ENCODE data around the gene FOXN1.
"Not testable (repeated sequence)": the region's sequence is repeated elsewhere in the genome, so short reads cannot be mapped to it uniquely, and the experiment has no call there.

Gene FOXN1

DNA sequence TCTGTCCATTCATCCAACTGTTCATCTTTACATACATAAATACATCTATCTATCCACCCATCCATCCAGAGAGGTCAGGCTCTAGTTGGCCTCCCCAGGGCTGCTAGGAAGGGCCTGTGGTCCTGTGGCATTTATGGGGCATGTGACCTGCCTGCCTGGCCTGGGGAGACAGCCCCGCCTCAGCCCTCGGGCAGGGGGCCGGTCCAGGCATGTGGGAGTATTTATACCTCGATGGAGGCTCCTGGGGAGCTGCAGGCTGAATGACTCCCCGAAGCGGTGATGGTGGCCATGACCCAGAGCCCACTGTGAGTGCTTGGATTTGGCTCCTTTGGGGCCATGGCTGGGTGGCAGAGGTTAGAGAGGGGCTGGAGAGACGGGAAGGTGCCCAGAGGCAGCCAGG lies 7.3 kb downstream of the FOXN1 start:
- ATAC-seq (replicated peaks; ENCODE audit: extremely low read depth, poor library complexity, severe bottlenecking), result no peak

DNA sequence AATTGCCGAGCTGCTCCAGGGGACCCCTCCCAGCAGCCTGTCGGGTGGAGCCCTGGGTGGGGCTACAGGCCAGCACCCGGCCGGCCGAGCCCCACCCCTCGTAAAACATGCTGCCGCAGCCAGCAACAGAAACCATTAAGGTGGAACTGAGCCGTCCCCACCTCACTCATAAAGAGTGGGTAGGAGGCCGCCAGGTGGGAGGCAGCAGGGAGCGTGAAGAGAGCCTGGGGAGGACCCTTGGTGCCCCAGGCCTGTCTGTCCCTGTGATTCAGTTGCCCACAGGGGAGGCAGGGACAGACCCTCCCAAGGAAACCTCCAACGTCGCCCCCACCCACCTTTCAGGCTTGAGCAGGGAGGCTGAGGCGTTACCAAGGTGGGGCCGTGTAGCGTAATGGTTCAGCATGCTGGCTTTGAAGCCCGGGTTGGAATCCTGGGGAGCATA lies 8.4 kb downstream of the FOXN1 start:
- H3K36me3 Mint-ChIP-seq (ENCODE audit: insufficient read depth), result no peaks in the 10 kb centered on the region
- no peaks in the 10 kb centered on the region for H3K4me1 Mint-ChIP-seq
- no peak overlapping the region for H3K27ac Mint-ChIP-seq (ENCODE audit: low read depth)
- peaks cover 36% of the 10 kb centered on the region for H3K27me3 Mint-ChIP-seq
- H3K9me3 Mint-ChIP-seq, result no peaks in the 10 kb centered on the region
- ATAC-seq (replicated peaks; ENCODE audit: extremely low read depth, poor library complexity, severe bottlenecking), result no peak
- no peak for DNase-seq (ENCODE audit: low spot score in 2 of 2)
- H3K4me3 Mint-ChIP-seq, result no peak overlapping the region

More for the DNA sequence above, 7.3 kb downstream of the FOXN1 start:
- no peaks in the 10 kb centered on the region for H3K4me1 Mint-ChIP-seq
- peaks cover 47% of the 10 kb centered on the region for H3K27me3 Mint-ChIP-seq
- H3K4me3 Mint-ChIP-seq, result no peak overlapping the region
- DNase-seq (ENCODE audit: low spot score in 2 of 2), result no peak
- H3K36me3 Mint-ChIP-seq (ENCODE audit: insufficient read depth), result no peaks in the 10 kb centered on the region
- no peaks in the 10 kb centered on the region for H3K9me3 Mint-ChIP-seq
- no peak overlapping the region for H3K27ac Mint-ChIP-seq (ENCODE audit: low read depth)

DNA sequence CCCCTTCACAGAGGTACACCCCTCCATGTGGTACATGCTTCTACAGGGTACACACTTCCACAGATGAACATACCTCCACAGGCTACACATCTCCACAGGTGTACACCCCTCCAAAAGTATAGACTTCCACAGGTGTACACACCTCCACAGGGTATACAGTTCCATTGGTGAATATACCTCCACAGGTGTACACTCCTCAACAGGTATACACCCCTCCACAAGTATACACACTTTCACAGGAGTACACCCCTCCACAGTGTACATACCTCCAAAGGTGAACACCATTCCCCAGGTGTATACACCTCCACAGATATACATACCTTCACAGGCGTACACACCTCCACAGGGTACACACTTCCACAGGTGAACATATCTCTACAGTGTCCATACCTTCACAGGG lies 9.4 kb downstream of the FOXN1 start:
- H3K4me3 Mint-ChIP-seq, result no peak overlapping the region
- no peak for ATAC-seq (replicated peaks; ENCODE audit: extremely low read depth, poor library complexity, severe bottlenecking)
- H3K4me1 Mint-ChIP-seq, result no peaks in the 10 kb centered on the region
- H3K36me3 Mint-ChIP-seq (ENCODE audit: insufficient read depth), result no peaks in the 10 kb centered on the region
- H3K9me3 Mint-ChIP-seq, result no peaks in the 10 kb centered on the region
- H3K27ac Mint-ChIP-seq (ENCODE audit: low read depth), result no peak overlapping the region
- peaks cover 26% of the 10 kb centered on the region for H3K27me3 Mint-ChIP-seq
- no peak for DNase-seq (ENCODE audit: low spot score in 2 of 2)

DNA sequence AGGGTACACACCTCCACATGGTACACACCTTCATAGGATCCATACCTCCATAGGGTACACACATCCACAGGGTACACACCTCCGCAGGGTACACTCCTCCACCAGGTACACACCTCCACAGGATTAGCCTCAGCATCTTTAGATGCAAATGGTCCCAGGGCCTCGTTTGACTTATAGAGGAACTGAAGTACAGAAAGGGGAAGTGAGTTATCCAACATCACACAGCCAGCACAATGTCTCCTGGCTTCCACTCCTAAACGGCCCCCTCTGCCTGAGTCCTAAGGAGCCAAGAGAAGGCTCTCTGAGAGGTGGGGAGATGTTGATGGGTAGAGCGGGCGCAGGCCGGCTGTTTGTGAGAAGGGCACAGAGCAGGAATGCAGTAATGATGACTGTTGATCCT lies 12.0 kb downstream of the FOXN1 start:
- H3K36me3 Mint-ChIP-seq (ENCODE audit: insufficient read depth), result no peaks in the 10 kb centered on the region
- no peak overlapping the region for H3K27ac Mint-ChIP-seq (ENCODE audit: low read depth)
- H3K9me3 Mint-ChIP-seq, result no peaks in the 10 kb centered on the region
- H3K4me3 Mint-ChIP-seq, result no peak overlapping the region
- DNase-seq (ENCODE audit: low spot score in 2 of 2) (no peak), ATAC-seq (replicated peaks; ENCODE audit: extremely low read depth, poor library complexity, severe bottlenecking) (no peak)
- peaks cover 10% of the 10 kb centered on the region for H3K27me3 Mint-ChIP-seq
- no peaks in the 10 kb centered on the region for H3K4me1 Mint-ChIP-seq

DNA sequence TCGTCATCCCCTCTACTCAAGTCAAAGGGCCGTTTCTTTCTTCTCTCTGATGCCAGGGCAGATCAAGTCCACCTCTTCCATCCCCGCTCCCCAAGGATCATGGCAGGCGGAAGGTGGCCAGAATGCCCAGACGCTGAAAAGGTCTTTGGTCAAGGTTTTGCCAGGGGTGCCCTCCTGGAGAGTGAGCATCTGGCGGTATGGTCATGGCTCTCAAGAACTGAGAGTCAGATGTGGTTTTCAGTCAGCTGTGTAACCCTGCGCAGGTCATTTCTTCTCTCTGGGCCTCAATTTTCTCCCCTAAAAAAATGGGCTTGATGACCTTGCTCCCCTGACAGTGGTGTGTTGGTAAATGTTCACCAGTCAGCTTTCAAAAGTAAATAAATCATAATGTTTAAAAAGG lies 12.4 kb downstream of the FOXN1 start:
- H3K4me1 Mint-ChIP-seq, result no peaks in the 10 kb centered on the region
- no peak overlapping the region for H3K4me3 Mint-ChIP-seq
- no peaks in the 10 kb centered on the region for H3K9me3 Mint-ChIP-seq
- no peak for DNase-seq (ENCODE audit: low spot score in 2 of 2)
- H3K27me3 Mint-ChIP-seq, result peaks cover 6% of the 10 kb centered on the region
- H3K27ac Mint-ChIP-seq (ENCODE audit: low read depth), result no peak overlapping the region
- ATAC-seq (replicated peaks; ENCODE audit: extremely low read depth, poor library complexity, severe bottlenecking), result no peak
- no peaks in the 10 kb centered on the region for H3K36me3 Mint-ChIP-seq (ENCODE audit: insufficient read depth)

DNA sequence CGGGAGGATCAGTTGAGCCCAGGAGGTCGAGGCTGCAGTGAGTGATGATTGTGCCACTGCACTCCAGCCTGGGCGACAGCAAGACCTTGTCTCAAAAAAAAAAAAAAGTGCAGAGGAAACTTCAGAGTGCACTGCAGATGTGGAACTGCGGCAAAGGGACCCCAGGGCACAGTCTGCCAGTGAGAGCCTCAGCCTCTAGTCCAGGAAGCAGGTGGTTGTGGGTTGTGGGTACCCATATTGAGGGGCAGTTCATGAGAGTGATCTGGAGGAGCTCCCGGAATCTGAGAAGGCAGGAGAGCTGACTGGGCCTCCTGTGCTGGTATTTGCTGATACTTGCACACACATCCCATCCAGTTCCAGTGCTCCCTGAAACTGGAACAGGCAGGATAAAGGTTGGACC lies 13.1 kb downstream of the FOXN1 start:
- H3K4me1 Mint-ChIP-seq, result no peaks in the 10 kb centered on the region
- ATAC-seq (replicated peaks; ENCODE audit: extremely low read depth, poor library complexity, severe bottlenecking) (no peak), DNase-seq (ENCODE audit: low spot score in 2 of 2) (no peak)
- no peaks in the 10 kb centered on the region for H3K27me3 Mint-ChIP-seq
- H3K4me3 Mint-ChIP-seq, result no peak overlapping the region
- H3K36me3 Mint-ChIP-seq (ENCODE audit: insufficient read depth), result no peaks in the 10 kb centered on the region
- no peaks in the 10 kb centered on the region for H3K9me3 Mint-ChIP-seq
- H3K27ac Mint-ChIP-seq (ENCODE audit: low read depth), result no peak overlapping the region

DNA sequence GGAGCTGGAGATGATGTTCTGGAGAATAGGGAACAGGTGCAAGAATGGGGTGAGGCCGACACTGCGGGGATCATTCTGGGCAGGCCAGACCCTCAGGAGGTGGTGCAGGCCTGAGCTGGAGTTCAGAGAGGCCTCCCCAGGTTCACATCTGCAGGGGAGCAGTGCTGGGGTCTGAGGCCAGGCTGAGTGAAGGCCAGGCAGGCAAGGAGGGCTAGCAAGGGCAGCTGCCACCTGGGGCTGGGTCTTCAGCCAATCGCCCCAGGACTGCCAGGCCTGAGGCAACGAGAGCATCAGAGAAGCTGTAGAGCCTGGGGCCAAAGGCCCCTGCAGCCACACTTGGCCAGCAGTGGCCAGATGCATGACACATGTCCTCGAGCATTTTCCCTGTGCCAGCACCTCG lies 14.5 kb downstream of the FOXN1 start:
- Mint-ChIP-seq H3K36me3 (ENCODE audit: insufficient read depth) (no peaks in the 10 kb centered on the region), H3K27ac (ENCODE audit: low read depth) (no peak overlapping the region), H3K4me1 (no peaks in the 10 kb centered on the region), H3K27me3 (no peaks in the 10 kb centered on the region), H3K9me3 (no peaks in the 10 kb centered on the region), H3K4me3 (no peak overlapping the region)
- no peak for ATAC-seq (replicated peaks; ENCODE audit: extremely low read depth, poor library complexity, severe bottlenecking)
- DNase-seq (ENCODE audit: low spot score in 2 of 2), result no peak

DNA sequence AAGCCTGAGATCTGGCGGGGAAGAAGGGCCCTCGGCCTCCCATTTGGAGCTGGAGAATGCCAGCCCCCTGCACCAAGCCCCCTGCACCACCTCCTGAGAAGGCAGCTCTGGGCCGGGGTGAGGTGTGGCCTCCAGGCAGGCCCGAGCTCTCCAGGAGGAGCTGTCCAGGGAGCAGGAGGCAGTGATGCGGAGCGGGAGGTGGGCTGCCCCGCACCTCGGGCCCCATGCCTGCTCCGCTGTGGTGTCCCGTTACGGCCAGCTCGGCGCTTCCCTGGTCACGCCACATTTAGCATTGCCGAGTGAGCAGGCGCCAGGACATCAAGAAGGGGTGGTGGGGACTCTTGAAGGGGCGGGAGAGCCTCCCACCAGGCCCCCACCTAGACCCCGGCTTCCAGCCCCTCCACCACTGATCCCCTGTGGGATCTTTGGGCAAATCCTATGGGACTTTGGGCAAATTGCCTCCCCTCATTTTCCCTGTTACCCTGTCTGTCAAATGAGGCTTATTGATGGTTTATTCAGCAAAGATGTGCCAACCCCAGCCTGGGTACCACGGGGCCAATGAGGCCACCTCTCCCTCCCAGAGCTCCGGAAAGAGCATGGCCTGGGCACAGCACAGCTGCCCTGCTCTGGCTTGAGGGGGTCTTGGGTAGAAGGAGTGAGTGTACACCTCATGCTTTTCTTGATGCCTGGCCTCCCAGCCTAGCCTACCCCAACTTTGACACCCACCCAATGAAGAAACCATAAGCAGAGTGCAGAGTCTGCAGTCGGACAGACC lies 15.3 kb downstream of the FOXN1 start:
- Mint-ChIP-seq H3K9me3 (no peaks in the 10 kb centered on the region), H3K36me3 (ENCODE audit: insufficient read depth) (no peaks in the 10 kb centered on the region)

DNA sequence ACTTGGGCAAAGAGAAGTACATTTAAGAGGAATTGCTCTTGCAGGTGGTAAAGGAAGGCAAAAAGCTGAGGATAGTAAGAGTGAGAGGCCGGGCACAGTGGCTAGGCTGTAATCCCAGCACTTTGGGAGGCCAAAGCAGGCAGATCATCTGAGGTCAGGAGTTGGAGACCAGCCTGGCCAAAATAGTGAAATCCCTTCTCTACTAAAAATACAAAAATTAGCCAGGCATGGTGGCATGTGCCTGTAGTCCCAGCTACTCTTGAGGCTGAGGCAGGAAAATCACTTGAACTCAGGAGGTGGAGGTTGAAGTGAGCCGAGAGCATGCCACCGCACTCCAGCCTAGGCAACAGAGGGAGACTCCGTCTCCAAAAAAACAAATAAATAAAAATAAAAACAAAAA lies 16.1 kb downstream of the FOXN1 start:
- H3K9me3 Mint-ChIP-seq; H3K27ac Mint-ChIP-seq (ENCODE audit: low read depth); ATAC-seq (replicated peaks; ENCODE audit: extremely low read depth, poor library complexity, severe bottlenecking); DNase-seq (ENCODE audit: low spot score in 2 of 2); H3K36me3 Mint-ChIP-seq (ENCODE audit: insufficient read depth); H3K4me1 Mint-ChIP-seq; H3K4me3 Mint-ChIP-seq; H3K27me3 Mint-ChIP-seq: not testable (repeated sequence)

More for the DNA sequence above, 15.3 kb downstream of the FOXN1 start:
- Mint-ChIP-seq H3K27ac (ENCODE audit: low read depth) (no peak overlapping the region), H3K27me3 (no peaks in the 10 kb centered on the region), H3K4me1 (no peaks in the 10 kb centered on the region), H3K4me3 (no peak overlapping the region)
- DNase-seq (ENCODE audit: low spot score in 2 of 2), result no peak
- no peak for ATAC-seq (replicated peaks; ENCODE audit: extremely low read depth, poor library complexity, severe bottlenecking)

DNA sequence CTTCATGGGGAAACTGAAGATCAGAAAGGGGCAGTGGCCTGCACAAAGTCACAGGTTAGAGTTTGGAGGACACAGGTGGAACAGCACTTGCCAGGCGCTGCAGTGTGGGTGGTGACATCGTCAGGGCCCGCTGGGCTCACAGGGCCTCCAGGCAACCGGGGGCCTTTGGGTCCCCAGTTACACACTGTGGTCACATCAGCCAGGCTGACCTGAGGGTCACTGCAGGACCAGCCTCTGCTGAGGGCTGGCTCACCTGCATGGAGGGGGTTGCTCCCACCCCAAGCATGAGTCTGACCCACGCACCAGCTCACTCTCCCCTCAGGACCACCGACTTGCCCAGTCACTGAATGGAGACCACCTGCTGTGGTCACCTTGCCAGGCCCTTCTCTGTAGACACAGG lies 17.0 kb downstream of the FOXN1 start:
- ATAC-seq (replicated peaks; ENCODE audit: extremely low read depth, poor library complexity, severe bottlenecking) (no peak), DNase-seq (ENCODE audit: low spot score in 2 of 2) (no peak)
- Mint-ChIP-seq H3K4me1 (no peaks in the 10 kb centered on the region), H3K9me3 (no peaks in the 10 kb centered on the region), H3K27ac (ENCODE audit: low read depth) (no peak overlapping the region), H3K36me3 (ENCODE audit: insufficient read depth) (no peaks in the 10 kb centered on the region), H3K27me3 (no peaks in the 10 kb centered on the region), H3K4me3 (no peak overlapping the region)

DNA sequence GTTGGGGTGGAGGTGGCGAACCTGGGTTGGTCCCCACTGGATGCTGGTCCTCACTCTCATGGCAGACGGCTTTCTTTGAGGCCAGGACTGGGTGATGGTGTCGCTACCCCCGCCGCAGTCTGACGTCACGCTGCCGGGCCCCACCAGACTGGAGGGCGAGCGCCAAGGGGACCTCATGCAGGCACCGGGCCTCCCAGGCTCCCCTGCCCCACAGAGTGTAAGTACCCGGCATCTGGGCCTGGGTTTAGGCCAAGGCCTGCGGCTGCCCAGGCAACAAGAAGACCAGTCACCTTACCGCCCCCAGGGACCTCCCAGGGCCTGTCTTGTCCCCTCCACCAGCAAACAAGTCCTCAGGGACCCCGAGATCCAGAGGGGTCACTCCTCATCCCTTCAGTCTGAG lies 17.7 kb downstream of the FOXN1 start:
- DNase-seq (ENCODE audit: low spot score in 2 of 2) (no peak), ATAC-seq (replicated peaks; ENCODE audit: extremely low read depth, poor library complexity, severe bottlenecking) (no peak)
- Mint-ChIP-seq H3K27ac (ENCODE audit: low read depth) (no peak overlapping the region), H3K9me3 (no peaks in the 10 kb centered on the region), H3K27me3 (no peaks in the 10 kb centered on the region), H3K36me3 (ENCODE audit: insufficient read depth) (no peaks in the 10 kb centered on the region), H3K4me3 (no peak overlapping the region), H3K4me1 (no peaks in the 10 kb centered on the region)

DNA sequence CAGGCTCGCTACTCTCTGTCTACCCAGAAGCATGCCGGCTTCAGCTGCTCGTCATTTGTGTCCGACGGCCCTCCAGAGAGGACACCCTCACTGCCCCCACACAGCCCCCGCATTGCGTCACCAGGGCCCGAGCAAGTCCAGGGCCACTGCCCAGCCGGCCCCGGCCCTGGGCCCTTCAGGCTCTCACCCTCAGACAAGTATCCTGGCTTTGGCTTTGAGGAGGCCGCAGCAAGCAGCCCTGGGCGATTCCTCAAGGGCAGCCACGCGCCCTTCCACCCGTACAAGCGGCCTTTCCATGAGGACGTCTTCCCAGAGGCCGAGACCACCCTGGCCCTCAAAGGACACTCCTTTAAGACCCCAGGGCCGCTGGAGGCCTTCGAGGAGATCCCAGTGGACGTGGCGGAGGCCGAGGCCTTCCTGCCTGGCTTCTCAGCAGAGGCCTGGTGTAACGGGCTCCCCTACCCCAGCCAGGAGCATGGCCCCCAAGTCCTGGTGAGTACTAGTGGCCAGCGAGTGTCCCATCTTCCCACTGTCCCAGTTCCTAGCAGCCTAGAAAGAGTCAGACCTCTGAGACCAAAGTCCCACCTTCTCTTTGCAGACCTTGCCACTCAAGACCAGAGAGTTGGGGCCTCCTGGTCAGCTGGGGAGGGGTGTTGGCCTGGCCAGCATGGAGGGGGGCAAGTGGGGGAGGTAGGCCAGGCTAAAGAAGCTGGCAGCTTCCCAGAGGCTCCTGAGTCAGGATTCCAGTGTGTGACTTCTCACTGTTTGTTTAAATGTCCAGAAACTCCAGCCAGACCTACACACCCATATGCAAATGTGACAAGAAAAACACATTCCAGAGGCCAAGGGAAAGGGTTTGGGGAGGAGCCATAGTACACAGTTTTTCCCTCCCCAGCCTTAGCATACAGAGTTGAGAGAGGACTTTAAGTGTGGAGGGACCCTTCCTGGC lies 18.6 kb downstream of the FOXN1 start:
- Mint-ChIP-seq H3K4me3 (no peak overlapping the region), H3K36me3 (ENCODE audit: insufficient read depth) (no peaks in the 10 kb centered on the region), H3K9me3 (no peaks in the 10 kb centered on the region), H3K4me1 (no peaks in the 10 kb centered on the region), H3K27me3 (no peaks in the 10 kb centered on the region), H3K27ac (ENCODE audit: low read depth) (no peak overlapping the region)
- DNase-seq (ENCODE audit: low spot score in 2 of 2) (no peak), ATAC-seq (replicated peaks; ENCODE audit: extremely low read depth, poor library complexity, severe bottlenecking) (no peak)

DNA sequence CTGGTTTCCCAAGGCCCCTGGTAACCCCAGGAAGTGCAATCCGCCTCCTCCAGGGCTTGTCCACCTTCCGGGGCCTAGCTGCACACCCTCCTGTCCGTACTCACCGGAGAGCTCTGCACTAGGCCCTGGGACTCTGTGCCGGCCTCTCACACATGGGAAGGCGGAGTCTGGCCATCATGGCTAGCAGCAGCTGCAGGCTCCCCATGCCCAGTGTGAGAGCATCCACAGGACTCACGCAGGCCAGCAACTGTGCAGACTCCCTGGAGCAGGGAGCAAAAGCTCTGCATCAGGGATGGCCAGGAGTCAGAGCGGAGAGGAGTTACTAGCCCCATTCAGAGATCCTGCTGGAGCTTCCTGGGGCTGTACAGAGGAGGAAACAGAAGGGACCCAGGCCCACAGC lies 20.2 kb downstream of the FOXN1 start:
- ATAC-seq (replicated peaks; ENCODE audit: extremely low read depth, poor library complexity, severe bottlenecking) (no peak), DNase-seq (ENCODE audit: low spot score in 2 of 2) (no peak)
- H3K9me3 Mint-ChIP-seq, result no peaks in the 10 kb centered on the region
- H3K27me3 Mint-ChIP-seq, result peaks cover 10% of the 10 kb centered on the region
- no peaks in the 10 kb centered on the region for H3K36me3 Mint-ChIP-seq (ENCODE audit: insufficient read depth)
- no peaks in the 10 kb centered on the region for H3K4me1 Mint-ChIP-seq
- H3K27ac Mint-ChIP-seq (ENCODE audit: low read depth), result no peak overlapping the region
- H3K4me3 Mint-ChIP-seq, result no peak overlapping the region

Data from central memory CD8-positive, alpha-beta T cell (primary cell).